ENCODE data around the gene DOC2A.

DNA sequence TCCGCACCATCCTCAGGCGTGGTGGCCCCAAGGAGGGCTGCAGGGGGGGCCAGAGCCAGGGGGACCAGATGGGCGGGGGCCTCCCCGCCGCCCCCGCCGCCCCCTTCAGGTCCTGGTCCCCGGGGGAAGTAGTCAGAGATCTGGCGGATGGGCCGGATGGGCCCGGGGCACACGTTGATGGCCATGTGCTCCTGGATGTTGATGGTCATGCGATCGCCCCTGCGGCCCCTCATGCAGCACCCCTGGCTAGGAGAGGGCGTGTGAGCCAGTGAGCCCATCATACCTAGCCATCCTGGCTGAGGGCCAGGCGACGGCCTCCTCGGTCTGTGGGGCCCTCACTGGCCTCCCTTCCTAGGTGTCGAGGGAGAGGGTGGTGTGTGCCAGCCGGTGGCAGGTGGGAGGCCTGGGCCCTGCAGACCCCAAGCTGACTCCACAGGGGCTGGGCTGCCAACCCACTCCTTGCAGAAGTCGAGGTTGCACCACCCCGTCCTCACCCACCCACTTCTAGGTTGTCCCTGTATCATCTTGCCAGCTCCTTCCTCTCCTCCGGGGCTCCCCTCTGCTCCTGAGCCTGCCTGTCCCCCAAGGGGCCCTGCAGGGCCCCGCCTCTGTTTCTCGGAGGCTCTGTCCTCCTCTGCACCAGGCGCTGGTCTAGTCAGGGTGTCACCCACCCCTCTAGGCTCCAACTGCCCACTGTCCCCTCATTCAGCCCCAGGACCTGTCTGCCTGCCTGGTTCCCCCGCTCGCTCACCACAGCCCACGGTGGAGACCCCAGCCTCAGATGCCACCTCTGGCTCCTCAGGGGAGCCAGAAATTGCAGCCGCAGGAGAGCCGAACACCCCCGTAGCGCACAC lies 610 bp downstream of the DOC2A start:
- TF ChIP-seq POLR2AphosphoS5 (IDR thresholded peaks at IDR 0.05; ENCODE audit: borderline replicate concordance, low read depth, low read length) (no peak), EZH2 (IDR thresholded peaks at IDR 0.05) (no peak), FOXP2 (optimal IDR thresholded peaks at IDR 0.05; ENCODE audit: control extremely low read depth, extremely low read length, insufficient read depth) (no peak)

Data from SK-N-MC (cell line).